Myocyte (in vitro differentiated cells): Measurements from ENCODE around the gene FOXD2. TPM values are rescaled to one million over a fixed set of nuclear protein-coding genes. Genes with fewer than 3 reads are reported as not detected.

Source experiments
- total RNA-seq: library from RNA; depleted of rRNA; stranded (reverse); fragments of >200 nt; gene quantifications from 2 replicates; pipeline ENCODE4 v1.2.3, GENCODE V29; 2014

Gene FOXD2
- total RNA-seq, 1 donor from 2014 or later = 0.37 TPM

Other genes with a start within 250 kb of the FOXD2 start
- gene PDZK1IP1, start 248.0 kb upstream of the FOXD2 start, total RNA-seq = not detected in 2 replicates
- gene TAL1, start 205.8 kb upstream of the FOXD2 start, total RNA-seq = not detected in 2 replicates
- gene STIL, start 123.9 kb upstream of the FOXD2 start, total RNA-seq = 0.99 and 1.4 TPM in 2 replicates
- gene CMPK1, start 104.3 kb upstream of the FOXD2 start, total RNA-seq = 100 and 127 TPM in 2 replicates
- 0.16 TPM in 1 of 2 replicates, not detected in the other for gene FOXE3, start 21.8 kb upstream of the FOXD2 start, total RNA-seq